ENCODE data around the gene SLC44A2. TPM values are rescaled to one million over a fixed set of nuclear protein-coding genes. Genes with fewer than 3 reads are reported as not detected.

SLC44A2 gene
- total RNA-seq, 1 experiment from 2014 or later: 42.4 TPM

GRCh38 chr19:10615429-10616023 lies 9.8 kb upstream of the SLC44A2 start:
- no peak for DNase-seq (ENCODE audit: low read depth)

- peak; percentile 50 for DNase-seq (ENCODE audit: low read depth)
Observed at GRCh38 chr19:10617409-10618121, 7.8 kb upstream of the SLC44A2 start.

GRCh38 chr19:10618846-10619245 lies 6.5 kb upstream of the SLC44A2 start:
- no peak for DNase-seq (ENCODE audit: low read depth)

- DNase-seq (ENCODE audit: low read depth): no peak
Observed at GRCh38 chr19:10620786-10621185, 4.6 kb upstream of the SLC44A2 start.

- no peak for DNase-seq (ENCODE audit: low read depth)
Observed at GRCh38 chr19:10621966-10622365, 3.4 kb upstream of the SLC44A2 start.

GRCh38 chr19:10624585-10624984 lies 768 bp upstream of the SLC44A2 start:
- no peak for DNase-seq (ENCODE audit: low read depth)

- no peak for DNase-seq (ENCODE audit: low read depth)
Observed at GRCh38 chr19:10625762-10626138, 397 bp downstream of the SLC44A2 start.

GRCh38 chr19:10631874-10632273 lies 6.5 kb downstream of the SLC44A2 start:
- DNase-seq (ENCODE audit: low read depth): no peak

GRCh38 chr19:10634430-10634829 lies 9.1 kb downstream of the SLC44A2 start:
- DNase-seq (ENCODE audit: low read depth): no peak

- no peak for DNase-seq (ENCODE audit: low read depth)
Observed at GRCh38 chr19:10634963-10635362, 9.6 kb downstream of the SLC44A2 start.

- no peak for DNase-seq (ENCODE audit: low read depth)
Observed at GRCh38 chr19:10636304-10636972, 11.1 kb downstream of the SLC44A2 start.

- DNase-seq (ENCODE audit: low read depth): no peak
Observed at GRCh38 chr19:10637894-10638293, 12.5 kb downstream of the SLC44A2 start.

GRCh38 chr19:10639836-10640235 lies 14.5 kb downstream of the SLC44A2 start:
- no peak for DNase-seq (ENCODE audit: low read depth)

- DNase-seq (ENCODE audit: low read depth): no peak
Observed at GRCh38 chr19:10640361-10640760, 15.0 kb downstream of the SLC44A2 start.

- DNase-seq (ENCODE audit: low read depth): no peak
Observed at GRCh38 chr19:10641248-10641647, 15.9 kb downstream of the SLC44A2 start.

- no peak for DNase-seq (ENCODE audit: low read depth)
Observed at GRCh38 chr19:10642473-10643171, 17.3 kb downstream of the SLC44A2 start.

- no peak for DNase-seq (ENCODE audit: low read depth)
Observed at GRCh38 chr19:10643172-10643967, 18.0 kb downstream of the SLC44A2 start.

GRCh38 chr19:10643968-10644259 lies 18.6 kb downstream of the SLC44A2 start:
- DNase-seq (ENCODE audit: low read depth): no peak

- DNase-seq (ENCODE audit: low read depth): peak; percentile 65
Observed at GRCh38 chr19:10644260-10645007, 19.1 kb downstream of the SLC44A2 start.

- no peak for DNase-seq (ENCODE audit: low read depth)
Observed at GRCh38 chr19:10646456-10647159, 21.3 kb downstream of the SLC44A2 start.

- no peak for DNase-seq (ENCODE audit: low read depth)
Observed at GRCh38 chr19:10648360-10648759, 23.0 kb downstream of the SLC44A2 start.

Data from M059J (cell line).